Endothelial cell of umbilical vein (primary cell): ENCODE measurements around the gene NSD2. TPM values are rescaled to one million over a fixed set of nuclear protein-coding genes. Genes with fewer than 3 reads are reported as not detected.
"Not testable (repeated sequence)": the region's sequence is repeated elsewhere in the genome, so short reads cannot be mapped to it uniquely, and the experiment has no call there.

ENCODE experiments used
- BruUV-seq: library from RNA; stranded (reverse); fragments of 400-500 nt; replicated peaks from 2 replicates; lab custom pipeline; 2021; lab: Mats Ljungman, UMichigan
- CTCF ChIA-PET: fragments of 300-600, 350-600 bp; sonication (Branson Sonifier 250); formaldehyde crosslinking; loops from one replicate; lab custom pipeline; 2021; ENCODE audit warnings: antibody characterized with exemption, inconsistent platforms; lab: Charles Lee
- POLR2A ChIA-PET: fragments of 300-600, 350-600 bp; sonication (Branson Sonifier 250); formaldehyde crosslinking; loops from one replicate; lab custom pipeline; 2021; ENCODE audit warnings: antibody characterized with exemption, inconsistent platforms; lab: Charles Lee
- DNase-seq: peaks from one replicate; pipeline ENCODE4 v3.0.0-alpha.2; 2011; ENCODE audit warnings: low read depth, low spot score
- FAIRE-seq: peaks from 2 replicates; lab custom pipeline; 2011; peaks lifted over from hg19 to GRCh38; lab: Jason Lieb, UNC
- H2AFZ ChIP-seq: 2 replicates; pipeline ENCODE4 v1.6.0; 2012; ENCODE audit warnings: low read depth, low read length, control low read depth, inconsistent platforms
- H3K27ac ChIP-seq: 2 replicates; pipeline ENCODE4 v1.5.1; 2011; ENCODE audit warnings: low read depth, mild to moderate bottlenecking, control low read depth, low read length, moderate library complexity; ENCODE audit not compliant: insufficient read depth
- H3K27me3 ChIP-seq, 2 experiments: 2 replicates each; pipeline versions ENCODE4 v1.6.0 to v1.6.1; 2011; ENCODE audit warnings: low read length in 2 of 2, mixed read lengths in 1 of 2; ENCODE audit not compliant: control insufficient read depth in 2 of 2, insufficient read depth in 2 of 2
- H3K36me3 ChIP-seq, 2 experiments: 2 replicates in 1 of 2; 3 replicates in 1 of 2; pipeline ENCODE4 v1.5.1; 2011; ENCODE audit warnings: low read length in 2 of 2, mild to moderate bottlenecking in 1 of 2, moderate library complexity in 1 of 2; ENCODE audit not compliant: control insufficient read depth in 2 of 2, insufficient read depth in 2 of 2; ENCODE audit errors: extremely low read depth in 1 of 2
- H3K4me1 ChIP-seq: 3 replicates; pipeline ENCODE4 v1.5.1; 2011; ENCODE audit warnings: mild to moderate bottlenecking, low read length; ENCODE audit not compliant: control insufficient read depth, insufficient read depth; ENCODE audit errors: extremely low read depth
- H3K4me2 ChIP-seq: 2 replicates; pipeline ENCODE4 v1.6.1; 2011; ENCODE audit warnings: low read length, control low read depth, mixed read lengths; ENCODE audit not compliant: insufficient read depth
- H3K4me3 ChIP-seq, 3 experiments: fragments of 200-600 bp in 1 of 3; sonication (generic), shearing (Covaris generic) in 1 of 3; replicated peaks in 1 of 3; 2 replicates each; pipeline ENCODE4 v1.5.1; 2011 to 2016; ENCODE audit warnings: control low read depth in 3 of 3, low read length in 3 of 3, mild to moderate bottlenecking in 2 of 3, inconsistent platforms in 1 of 3, low read depth in 1 of 3, moderate library complexity in 1 of 3; ENCODE audit not compliant: insufficient read depth in 1 of 3
- H3K79me2 ChIP-seq: 2 replicates; pipeline ENCODE4 v1.6.0; 2012; ENCODE audit warnings: low read length, inconsistent platforms; ENCODE audit not compliant: control insufficient read depth, insufficient read depth
- H3K9ac ChIP-seq: replicated peaks from 2 replicates; pipeline ENCODE3; 2011; ENCODE audit warnings: low read length, control low read depth; ENCODE audit not compliant: insufficient read depth; ENCODE audit errors: extremely low read depth
- H3K9me1 ChIP-seq: replicated peaks from 3 replicates; pipeline ENCODE4 v1.6.0; 2011; ENCODE audit warnings: mild to moderate bottlenecking, low read length; ENCODE audit not compliant: control insufficient read depth, insufficient read depth; ENCODE audit errors: extremely low read depth
- H3K9me3 ChIP-seq: replicated peaks from 2 replicates; pipeline ENCODE4 v1.5.1; 2012; ENCODE audit warnings: low read length, inconsistent platforms; ENCODE audit not compliant: control insufficient read depth, insufficient read depth
- H4K20me1 ChIP-seq: replicated peaks from 2 replicates; pipeline ENCODE3; 2011; ENCODE audit warnings: mild to moderate bottlenecking, low read length; ENCODE audit not compliant: control insufficient read depth, insufficient read depth; ENCODE audit errors: extremely low read depth
- EZH2 ChIP-seq: IDR thresholded peaks from 2 replicates; pipeline ENCODE4 v1.6.1; 2012; ENCODE audit warnings: borderline replicate concordance, low read depth, mild to moderate bottlenecking, moderate library complexity, low read length, inconsistent platforms; ENCODE audit not compliant: severe bottlenecking
- FOS ChIP-seq: IDR thresholded peaks from 2 replicates; pipeline ENCODE4 v1.6.1; 2011; ENCODE audit warnings: mild to moderate bottlenecking, low read length, moderate library complexity, borderline replicate concordance; ENCODE audit not compliant: insufficient read depth
- GATA2 ChIP-seq: IDR thresholded peaks from 2 replicates; pipeline ENCODE4 v1.7.0; 2011; ENCODE audit warnings: low read depth, mild to moderate bottlenecking, moderate library complexity, mixed read lengths, low read length; ENCODE audit not compliant: insufficient read length, insufficient read depth
- JUN ChIP-seq: IDR thresholded peaks from 2 replicates; pipeline ENCODE4 v1.6.1; 2011; ENCODE audit warnings: borderline replicate concordance, low read depth; ENCODE audit not compliant: insufficient read length, insufficient read depth
- MYC ChIP-seq: IDR thresholded peaks from one replicate; pipeline ENCODE4 v1.6.1; 2011; ENCODE audit warnings: mild to moderate bottlenecking, low read depth, low read length
- POLR2A ChIP-seq: IDR thresholded peaks from 2 replicates; pipeline ENCODE4 v1.6.1; 2012; ENCODE audit warnings: low read depth, mild to moderate bottlenecking, control low read depth, low read length
- POLR2AphosphoS5 ChIP-seq: IDR thresholded peaks from 2 replicates; pipeline ENCODE4 v1.6.1; 2012; ENCODE audit warnings: low read depth, mild to moderate bottlenecking, control low read depth, low read length, moderate library complexity; ENCODE audit not compliant: insufficient read depth
- dilution Hi-C: fragments of 300-500 bp; cut with MboI; formaldehyde crosslinking; loops from one replicate; pipeline ENCODE4 v1.15.0; 2019; ENCODE audit warnings: low sequenced_read_pairs; ENCODE audit not compliant: extremely low pct_ligation_motif_present
- intact Hi-C: fragments of 100-400 bp; cut with micrococcal nuclease; formaldehyde crosslinking; loops from one replicate; pipeline ENCODE4 v1.10.0; 2022
- polyA plus RNA-seq, 4 experiments: library from polyadenylated mRNA; depleted of rRNA in 3 of 4; stranded (reverse) in 3 of 4; unstranded in 1 of 4; fragments of >200 nt; gene quantifications; 2 replicates each; pipeline versions ENCODE4 v1.2.1 to v1.2.3, GENCODE V29; 2011 to 2012; ENCODE audit warnings: missing spikeins in 1 of 4
- total RNA-seq: library from RNA; stranded (reverse); gene quantifications from 2 replicates; pipeline ENCODE4 v1.2.3, GENCODE V29; 2021

Gene NSD2
- total and polyA plus RNA-seq, 2 donors (not counting 3 experiments of a cell fraction or from before 2014, with no cell fraction given): 31.3 to 171 TPM

DNA sequence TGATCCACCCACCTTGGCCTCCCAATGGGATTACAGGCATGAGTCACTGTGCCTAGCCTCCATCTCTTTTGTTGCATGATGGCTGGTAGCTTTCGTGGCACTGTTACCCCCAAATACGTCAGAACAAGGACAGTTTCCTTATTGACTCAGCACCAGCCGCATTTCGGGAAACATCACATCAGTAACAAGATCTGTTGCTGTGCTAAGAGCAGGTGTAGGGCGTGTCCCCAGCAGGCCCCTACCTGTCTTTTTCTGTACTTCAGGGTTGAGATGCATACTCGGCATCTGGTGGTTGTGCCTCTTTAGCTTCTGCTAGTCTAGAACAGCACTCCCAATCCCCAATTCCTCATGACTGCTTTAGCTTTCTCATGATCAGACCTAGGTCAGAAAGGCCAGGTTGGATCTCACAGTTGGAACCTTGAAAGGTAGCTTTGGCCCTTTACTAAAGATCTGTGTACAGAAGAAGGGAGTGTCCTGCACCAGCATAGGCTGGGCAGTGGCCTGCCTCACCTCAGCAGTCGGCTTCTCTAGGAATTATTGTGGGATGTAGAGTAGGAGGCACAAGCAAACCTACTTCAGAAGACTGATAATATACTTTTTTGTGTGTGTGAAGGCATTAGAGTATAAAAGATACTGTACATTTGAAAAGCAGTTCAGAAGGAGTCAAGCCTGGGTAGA, 36.8 kb downstream of the NSD2 start:
- intact Hi-C loops: no loop called here
- Histone ChIP-seq H3K27me3 (no peaks in the 10 kb centered on the region), H3K9ac (no peak overlapping the region), H3K4me2 (no peak overlapping the region), H3K27ac (no peak overlapping the region), H3K79me2 (peaks cover 96% of the 10 kb centered on the region), H3K36me3 (peaks cover 6 to 7% of the 10 kb centered on the region in 2 experiments), H3K4me3 (no peak overlapping the region), H3K4me1 (no peaks in the 10 kb centered on the region), H4K20me1 (no peaks in the 10 kb centered on the region), H3K9me3 (no peaks in the 10 kb centered on the region), H3K9me1 (no peaks in the 10 kb centered on the region), H2AFZ (no peak overlapping the region)
- dilution Hi-C loops: no loop called here
- ChIA-PET POLR2A (interaction anchor here (0.5 to 0.6 kb wide), 2 partner anchors 19 to 33 kb away, joined by 4 to 8 read pairs; no protein-coding TSS in a partner anchor), CTCF (interaction anchor here (0.9 to 4.1 kb wide), 6 partner anchors 9 to 215 kb away, joined by 3 to 43 read pairs (median 8); no protein-coding TSS in a partner anchor)
- no peak for DNase-seq
- no TSS peak for BruUV-seq
- FAIRE-seq: no peak
- no peak for TF ChIP-seq POLR2A
- no peak for TF ChIP-seq FOS
- TF ChIP-seq JUN: no peak
- TF ChIP-seq GATA2: no peak
- TF ChIP-seq POLR2AphosphoS5: no peak
- TF ChIP-seq EZH2: no peak
- TF ChIP-seq MYC: no peak

DNA sequence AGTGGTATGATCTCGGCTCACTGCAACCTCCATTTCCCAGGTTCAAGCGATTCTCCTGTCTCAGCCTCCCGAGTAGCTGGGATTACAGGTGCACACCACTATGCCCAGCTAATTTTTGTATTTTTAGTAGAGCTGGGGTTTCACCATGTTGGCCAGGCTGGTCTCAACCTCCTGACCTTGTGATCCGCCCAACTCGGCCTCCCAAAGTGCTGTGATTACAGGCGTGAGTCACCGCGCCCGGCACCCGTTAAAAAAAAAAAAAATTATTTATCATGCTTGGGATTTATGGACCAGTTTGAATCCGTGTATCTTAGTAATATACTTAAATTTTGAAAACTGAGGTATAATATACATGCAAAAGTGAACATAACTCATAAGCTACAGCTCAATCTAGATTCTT, 38.5 kb downstream of the NSD2 start:
- H3K9ac ChIP-seq, H3K4me2 ChIP-seq, H3K4me3 ChIP-seq, H3K4me1 ChIP-seq, POLR2A ChIA-PET, H4K20me1 ChIP-seq, DNase-seq, H3K36me3 ChIP-seq, H3K27ac ChIP-seq, H3K9me1 ChIP-seq, BruUV-seq, FAIRE-seq, H2AFZ ChIP-seq, dilution Hi-C loops, H3K27me3 ChIP-seq, H3K9me3 ChIP-seq: not testable (repeated sequence)
- CTCF ChIA-PET: interaction anchor here (0.7 to 4.1 kb wide), 11 partner anchors 11 to 217 kb away, joined by 3 to 43 read pairs (median 4); no protein-coding TSS in a partner anchor
- intact Hi-C loops: loop anchor here (1.0 to 5.0 kb wide), 4 partner anchors 36 to 161 kb away; partner anchors contain the start of gene LETM1
- peaks cover 98% of the 10 kb centered on the region for H3K79me2 ChIP-seq
